K562 (cell line): ENCODE measurements around the gene ST7. TPM values are rescaled to one million over a fixed set of nuclear protein-coding genes. Genes with fewer than 3 reads are reported as not detected.

Experiments
- BCOR ChIP-seq: fragments of 450-650 bp; IDR thresholded peaks from 2 replicates; pipeline ENCODE4 v1.6.1; 2016
- CBX5 ChIP-seq: IDR thresholded peaks from 2 replicates; pipeline ENCODE4 v1.6.1; 2014; ENCODE audit warnings: low read depth, borderline replicate concordance
- COPS2 ChIP-seq: fragments of 450-650 bp; conservative IDR thresholded peaks from 2 replicates; pipeline ENCODE4 v1.6.1; 2016; ENCODE audit warnings: mild to moderate bottlenecking, moderate library complexity
- MCM5 ChIP-seq: fragments of 450-650 bp; IDR thresholded peaks from 2 replicates; pipeline ENCODE4 v1.6.1; 2016; ENCODE audit warnings: low read depth
- NFE2 ChIP-seq: IDR thresholded peaks from 2 replicates; pipeline ENCODE4 v1.6.1; 2014; ENCODE audit warnings: antibody characterized with exemption, low read depth
- NFE2L1 ChIP-seq: fragments of 450-650 bp; IDR thresholded peaks from 2 replicates; pipeline ENCODE4 v1.6.1; 2016; ENCODE audit warnings: missing genetic modification characterization, low read depth, mild to moderate bottlenecking, missing compliant biosample characterization, moderate library complexity, borderline replicate concordance
- POU5F1 ChIP-seq: fragments of 150-350 bp; IDR thresholded peaks from 2 replicates; pipeline ENCODE4 v1.6.1; 2014; ENCODE audit warnings: borderline replicate concordance, low read length, low read depth, mild to moderate bottlenecking; ENCODE audit not compliant: partially characterized antibody
- RBM25 ChIP-seq: fragments of 200-400 bp; formaldehyde crosslinking; IDR thresholded peaks from 2 replicates; pipeline ENCODE4 v1.6.1; 2018; ENCODE audit warnings: low read length, low read depth, moderate library complexity; ENCODE audit not compliant: severe bottlenecking
- SMARCC2 ChIP-seq: fragments of 450-650 bp; IDR thresholded peaks from 2 replicates; pipeline ENCODE4 v1.6.1; 2017; ENCODE audit warnings: antibody characterized with exemption, moderate library complexity, mild to moderate bottlenecking, low read depth
- TAF9B ChIP-seq: fragments of 450-650 bp; IDR thresholded peaks from 2 replicates; pipeline ENCODE4 v1.6.1; 2018; ENCODE audit warnings: mild to moderate bottlenecking; ENCODE audit not compliant: partially characterized antibody
- ZBTB8A ChIP-seq: fragments of 450-650 bp; IDR thresholded peaks from 2 replicates; pipeline ENCODE4 v1.6.1; 2018; ENCODE audit warnings: mild to moderate bottlenecking, moderate library complexity; ENCODE audit not compliant: partially characterized antibody
- ZNF444 ChIP-seq: fragments of 250-450 bp; sonication (Bioruptor Pico); IDR thresholded peaks from 2 replicates; pipeline ENCODE4 v1.4.0; 2020; ENCODE audit warnings: mild to moderate bottlenecking, moderate library complexity
- polyA plus RNA-seq, 8 experiments: library from polyadenylated mRNA; depleted of rRNA in 4 of 8; stranded (reverse) in 5 of 8; unstranded in 3 of 8; fragments of >200 nt; fragmentation: Nextera tagmentation in 2 of 8; fragmentation: Illumina TruSeq in 1 of 8; extraction: Ambion mirVana in 2 of 8; extraction: Trizol in 1 of 8; gene quantifications; 2 replicates each; pipeline versions ENCODE4 v1.2.1 to v1.2.3, GENCODE V29; 2011 to 2014; ENCODE audit warnings: inconsistent platforms in 1 of 8, missing spikeins in 1 of 8
- total RNA-seq, 7 experiments: library from RNA; depleted of rRNA in 6 of 7; stranded (reverse); fragments of >200 nt in 6 of 7; fragmentation: Illumina TruSeq in 2 of 7; extraction: Trizol in 2 of 7; gene quantifications; 2 replicates each; pipeline versions ENCODE4 v1.2.1 to v1.2.3, GENCODE V29; 2011 to 2021; ENCODE audit warnings: low replicate concordance in 1 of 7
- TF ChIP-seq, protein P1 (sequence below), 2 experiments: fragments of 450-650 bp in 1 of 2; sonication (generic) in 1 of 2; formaldehyde crosslinking in 1 of 2; IDR thresholded peaks; 2 replicates each; pipeline versions ENCODE4 v1.7.1 to v1.9.0; 2016 to 2022; ENCODE audit warnings: inconsistent platforms in 1 of 2, mild to moderate bottlenecking in 1 of 2, missing genetic modification reagents in 1 of 2
- TF ChIP-seq, protein P2 (sequence below): fragments of 150-350 bp; conservative IDR thresholded peaks from 2 replicates; pipeline ENCODE4 v1.6.1; 2014; ENCODE audit warnings: low read length

ST7 gene
- total and polyA plus RNA-seq, 9 of the 15 experiments (the other 6 are each of a cell fraction or from before 2014, with no cell fraction given) = 23.9 to 56.3 (median 36.9) TPM

DNA sequence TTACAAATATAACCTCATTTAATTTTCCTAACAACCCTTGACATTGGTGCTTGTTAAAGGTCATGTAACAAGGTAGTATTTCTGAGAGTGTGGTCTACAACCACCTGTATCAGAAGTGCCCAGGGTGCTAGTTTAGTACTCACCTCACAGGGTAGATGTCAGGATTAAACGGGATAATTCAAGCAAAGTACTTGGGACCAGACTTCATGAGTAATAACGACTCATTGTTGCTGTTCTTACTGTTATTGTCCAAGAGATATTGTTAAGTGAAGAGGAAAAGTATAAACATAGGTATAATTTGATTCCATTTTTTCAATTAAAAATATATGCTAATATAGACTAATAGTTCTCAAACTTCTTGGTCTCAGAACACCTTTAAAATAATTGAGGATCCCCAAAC, 190.3 kb downstream of the ST7 start (continued):
- TF ChIP-seq, protein P1, sequence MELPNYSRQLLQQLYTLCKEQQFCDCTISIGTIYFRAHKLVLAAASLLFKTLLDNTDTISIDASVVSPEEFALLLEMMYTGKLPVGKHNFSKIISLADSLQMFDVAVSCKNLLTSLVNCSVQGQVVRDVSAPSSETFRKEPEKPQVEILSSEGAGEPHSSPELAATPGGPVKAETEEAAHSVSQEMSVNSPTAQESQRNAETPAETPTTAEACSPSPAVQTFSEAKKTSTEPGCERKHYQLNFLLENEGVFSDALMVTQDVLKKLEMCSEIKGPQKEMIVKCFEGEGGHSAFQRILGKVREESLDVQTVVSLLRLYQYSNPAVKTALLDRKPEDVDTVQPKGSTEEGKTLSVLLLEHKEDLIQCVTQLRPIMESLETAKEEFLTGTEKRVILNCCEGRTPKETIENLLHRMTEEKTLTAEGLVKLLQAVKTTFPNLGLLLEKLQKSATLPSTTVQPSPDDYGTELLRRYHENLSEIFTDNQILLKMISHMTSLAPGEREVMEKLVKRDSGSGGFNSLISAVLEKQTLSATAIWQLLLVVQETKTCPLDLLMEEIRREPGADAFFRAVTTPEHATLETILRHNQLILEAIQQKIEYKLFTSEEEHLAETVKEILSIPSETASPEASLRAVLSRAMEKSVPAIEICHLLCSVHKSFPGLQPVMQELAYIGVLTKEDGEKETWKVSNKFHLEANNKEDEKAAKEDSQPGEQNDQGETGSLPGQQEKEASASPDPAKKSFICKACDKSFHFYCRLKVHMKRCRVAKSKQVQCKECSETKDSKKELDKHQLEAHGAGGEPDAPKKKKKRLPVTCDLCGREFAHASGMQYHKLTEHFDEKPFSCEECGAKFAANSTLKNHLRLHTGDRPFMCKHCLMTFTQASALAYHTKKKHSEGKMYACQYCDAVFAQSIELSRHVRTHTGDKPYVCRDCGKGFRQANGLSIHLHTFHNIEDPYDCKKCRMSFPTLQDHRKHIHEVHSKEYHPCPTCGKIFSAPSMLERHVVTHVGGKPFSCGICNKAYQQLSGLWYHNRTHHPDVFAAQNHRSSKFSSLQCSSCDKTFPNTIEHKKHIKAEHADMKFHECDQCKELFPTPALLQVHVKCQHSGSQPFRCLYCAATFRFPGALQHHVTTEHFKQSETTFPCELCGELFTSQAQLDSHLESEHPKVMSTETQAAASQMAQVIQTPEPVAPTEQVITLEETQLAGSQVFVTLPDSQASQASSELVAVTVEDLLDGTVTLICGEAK (IDR thresholded peaks at IDR 0.05) = no peak
- TF ChIP-seq, protein P1 (CRISPR knock-in tag; IDR thresholded peaks at IDR 0.05) = no peak
- TF ChIP-seq CBX5 (no peak), POU5F1 (no peak), BCOR (no peak), COPS2 (no peak), RBM25 (no peak), ZBTB8A (no peak), MCM5 (no peak), ZNF444 (no peak), NFE2 (no peak), SMARCC2 (no peak), NFE2L1 (tag) (no peak), TAF9B (no peak)
- TF ChIP-seq, protein P2, sequence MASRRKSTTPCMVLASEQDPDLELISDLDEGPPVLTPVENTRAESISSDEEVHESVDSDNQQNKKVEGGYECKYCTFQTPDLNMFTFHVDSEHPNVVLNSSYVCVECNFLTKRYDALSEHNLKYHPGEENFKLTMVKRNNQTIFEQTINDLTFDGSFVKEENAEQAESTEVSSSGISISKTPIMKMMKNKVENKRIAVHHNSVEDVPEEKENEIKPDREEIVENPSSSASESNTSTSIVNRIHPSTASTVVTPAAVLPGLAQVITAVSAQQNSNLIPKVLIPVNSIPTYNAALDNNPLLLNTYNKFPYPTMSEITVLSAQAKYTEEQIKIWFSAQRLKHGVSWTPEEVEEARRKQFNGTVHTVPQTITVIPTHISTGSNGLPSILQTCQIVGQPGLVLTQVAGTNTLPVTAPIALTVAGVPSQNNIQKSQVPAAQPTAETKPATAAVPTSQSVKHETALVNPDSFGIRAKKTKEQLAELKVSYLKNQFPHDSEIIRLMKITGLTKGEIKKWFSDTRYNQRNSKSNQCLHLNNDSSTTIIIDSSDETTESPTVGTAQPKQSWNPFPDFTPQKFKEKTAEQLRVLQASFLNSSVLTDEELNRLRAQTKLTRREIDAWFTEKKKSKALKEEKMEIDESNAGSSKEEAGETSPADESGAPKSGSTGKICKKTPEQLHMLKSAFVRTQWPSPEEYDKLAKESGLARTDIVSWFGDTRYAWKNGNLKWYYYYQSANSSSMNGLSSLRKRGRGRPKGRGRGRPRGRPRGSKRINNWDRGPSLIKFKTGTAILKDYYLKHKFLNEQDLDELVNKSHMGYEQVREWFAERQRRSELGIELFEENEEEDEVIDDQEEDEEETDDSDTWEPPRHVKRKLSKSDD = no peak
